Nephron (organoid): ENCODE results near the gene C10orf53.

Experiments
- H3K27ac Mint-ChIP-seq, 3 experiments: 2 replicates each; pipeline ENCODE4 v1.8.0; 2020; ENCODE audit warnings: mixed read lengths in 3 of 3, mild to moderate bottlenecking in 2 of 3, moderate library complexity in 1 of 3
- H3K27me3 Mint-ChIP-seq: 2 replicates; pipeline ENCODE4 v1.8.0; 2021; ENCODE audit warnings: low read depth, mild to moderate bottlenecking, moderate library complexity, mixed read lengths
- H3K36me3 Mint-ChIP-seq: 2 replicates; pipeline ENCODE4 v1.8.0; 2020; ENCODE audit warnings: low read depth, mixed read lengths
- H3K4me1 Mint-ChIP-seq: 2 replicates; pipeline ENCODE4 v1.8.0; 2020; ENCODE audit warnings: mixed read lengths
- H3K4me3 Mint-ChIP-seq, 3 experiments: 2 replicates each; pipeline ENCODE4 v1.8.0; 2020; ENCODE audit warnings: mild to moderate bottlenecking in 3 of 3, mixed read lengths in 3 of 3, moderate library complexity in 2 of 3
- H3K9me3 Mint-ChIP-seq: 2 replicates; pipeline ENCODE4 v1.8.0; 2020; ENCODE audit warnings: mixed read lengths
- CTCF ChIP-seq, 3 experiments: fragments of 200-600 bp; sonication (generic); IDR thresholded peaks; one replicate each; pipeline ENCODE4 v1.5.0; 2021; ENCODE audit warnings: antibody characterized with exemption in 3 of 3; ENCODE audit not compliant: unreplicated experiment in 3 of 3

C10orf53 gene

DNA sequence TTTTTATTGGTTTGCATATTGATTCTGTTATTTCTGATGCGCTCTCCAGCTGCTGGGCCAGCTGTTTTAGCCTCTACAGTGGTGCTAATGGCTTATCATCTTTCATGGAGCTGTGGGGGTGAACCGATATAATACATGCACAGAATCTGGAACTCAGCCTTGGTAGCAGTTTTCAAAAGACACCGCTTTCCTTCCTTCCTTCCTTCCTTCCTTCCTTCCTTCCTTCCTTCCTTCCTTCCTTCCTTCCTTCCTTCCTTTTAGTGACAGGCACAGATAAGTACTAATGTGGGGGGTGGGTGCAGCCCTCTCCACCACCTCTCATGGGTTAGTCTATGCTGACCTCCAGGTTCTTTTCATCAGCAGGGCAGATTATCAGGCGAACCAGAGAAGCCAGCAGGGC, 31.9 kb upstream of the C10orf53 start:
- no peaks in the 10 kb centered on the region for H3K9me3 Mint-ChIP-seq
- peaks cover 40% of the 10 kb centered on the region for H3K27me3 Mint-ChIP-seq
- no peaks in the 10 kb centered on the region for H3K4me1 Mint-ChIP-seq
- H3K4me3 Mint-ChIP-seq = no peak overlapping the region
- H3K27ac Mint-ChIP-seq = no peak overlapping the region
- no peak for TF ChIP-seq CTCF (IDR thresholded peaks at IDR 0.05; ENCODE audit: unreplicated experiment in 3 of 3)
- H3K36me3 Mint-ChIP-seq = no peaks in the 10 kb centered on the region

DNA sequence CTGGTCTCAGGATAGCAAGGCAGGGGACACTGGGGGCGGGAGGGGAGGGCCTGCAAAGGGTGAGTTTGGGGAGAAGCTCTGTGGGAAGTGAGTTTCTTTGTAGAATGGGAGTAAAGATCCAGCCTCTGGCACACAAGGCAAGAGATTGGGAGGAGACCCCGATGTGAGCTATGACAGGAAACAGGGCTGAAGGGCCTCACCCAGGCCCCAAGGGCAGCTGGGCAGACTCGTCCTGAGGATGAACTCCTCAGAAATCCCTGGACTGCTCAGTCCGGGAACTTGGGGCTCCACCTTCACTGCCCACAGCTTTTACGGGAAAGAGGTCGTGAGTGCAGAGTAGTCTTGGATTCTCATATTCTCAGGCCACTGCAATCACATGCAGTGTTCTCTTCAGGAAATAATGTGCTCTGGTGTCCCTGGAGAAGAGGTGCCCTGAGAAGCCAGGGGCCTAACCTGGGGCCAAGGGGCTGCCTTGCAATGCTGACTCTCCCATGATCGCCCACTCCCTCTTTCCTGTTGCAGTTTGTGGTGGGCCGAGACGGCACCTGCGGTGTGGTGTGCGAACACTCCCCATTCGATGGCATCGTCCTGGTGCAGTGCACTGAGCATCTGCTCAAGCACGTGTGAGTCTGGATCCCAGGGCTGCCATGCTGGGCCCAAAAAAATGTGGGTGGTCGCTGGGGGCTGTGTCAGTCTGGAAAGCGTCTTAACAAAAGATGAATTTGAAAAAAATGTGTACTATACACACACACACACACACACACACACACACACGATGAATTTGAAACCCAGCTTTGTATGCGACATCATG, 31.3 kb upstream of the C10orf53 start:
- H3K9me3 Mint-ChIP-seq = no peaks in the 10 kb centered on the region
- no peak for TF ChIP-seq CTCF (IDR thresholded peaks at IDR 0.05; ENCODE audit: unreplicated experiment in 3 of 3)
- H3K4me1 Mint-ChIP-seq = no peaks in the 10 kb centered on the region
- no peaks in the 10 kb centered on the region for H3K36me3 Mint-ChIP-seq
- no peak overlapping the region for H3K4me3 Mint-ChIP-seq
- H3K27ac Mint-ChIP-seq = no peak overlapping the region
- H3K27me3 Mint-ChIP-seq = peaks cover 42% of the 10 kb centered on the region

DNA sequence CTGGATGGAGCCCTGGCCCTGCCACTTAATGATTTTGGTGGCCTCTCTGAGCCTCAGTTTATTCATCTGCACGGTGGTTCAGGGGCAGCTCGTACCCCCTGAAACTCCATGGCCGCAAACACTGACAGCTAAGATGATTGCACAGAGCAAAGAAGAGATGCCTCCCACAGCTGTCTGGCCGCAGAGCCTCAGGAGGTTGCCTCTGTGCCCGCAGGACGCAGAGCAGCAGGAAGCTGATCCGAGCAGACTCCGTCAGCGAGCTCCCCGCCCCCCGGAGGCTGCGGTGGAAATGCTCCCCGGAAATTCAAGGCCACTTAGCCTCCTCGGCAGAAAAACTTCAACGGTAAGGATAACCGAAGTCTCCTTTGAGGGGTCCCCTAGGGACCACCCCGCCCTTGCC, 30.2 kb upstream of the C10orf53 start:
- Mint-ChIP-seq H3K27ac (no peak overlapping the region), H3K4me3 (no peak overlapping the region), H3K36me3 (no peaks in the 10 kb centered on the region), H3K4me1 (no peaks in the 10 kb centered on the region), H3K27me3 (peaks cover 40% of the 10 kb centered on the region), H3K9me3 (no peaks in the 10 kb centered on the region)
- no peak for TF ChIP-seq CTCF (IDR thresholded peaks at IDR 0.05; ENCODE audit: unreplicated experiment in 3 of 3)

GRCh38 chr10:49649936-49650723, 29.3 kb upstream of the C10orf53 start:
- Mint-ChIP-seq H3K4me1 (no peaks in the 10 kb centered on the region), H3K9me3 (no peaks in the 10 kb centered on the region), H3K36me3 (no peaks in the 10 kb centered on the region), H3K27ac (no peak overlapping the region), H3K4me3 (no peak overlapping the region), H3K27me3 (peaks cover 33% of the 10 kb centered on the region)
- no peak for TF ChIP-seq CTCF (IDR thresholded peaks at IDR 0.05; ENCODE audit: unreplicated experiment in 3 of 3)

DNA sequence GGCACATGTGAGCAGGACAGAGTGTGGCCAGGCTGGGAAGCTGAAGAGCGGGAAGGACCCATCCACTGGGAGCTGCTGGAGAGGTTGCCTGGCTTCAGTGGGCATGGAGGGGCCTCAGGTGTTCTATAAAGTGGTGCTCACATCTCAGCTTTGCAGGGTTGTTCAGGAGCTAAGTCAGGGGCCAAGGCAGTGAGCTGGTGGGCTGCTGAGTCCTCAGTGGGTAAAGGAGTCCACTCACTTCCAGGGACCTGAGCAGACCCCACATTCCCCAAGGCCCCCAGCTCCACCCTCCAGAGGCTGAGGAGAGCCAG, 28.8 kb upstream of the C10orf53 start:
- Mint-ChIP-seq H3K9me3 (no peaks in the 10 kb centered on the region), H3K36me3 (no peaks in the 10 kb centered on the region), H3K4me3 (no peak overlapping the region), H3K27ac (no peak overlapping the region), H3K27me3 (peaks cover 33% of the 10 kb centered on the region), H3K4me1 (no peaks in the 10 kb centered on the region)
- TF ChIP-seq CTCF (IDR thresholded peaks at IDR 0.05; ENCODE audit: unreplicated experiment in 3 of 3) = no peak
